Right hindlimb (tissue), 1 donor: ENCODE data around the gene CENPP.

Experiments
- DNase-seq: peaks from one replicate; pipeline ENCODE4 v3.0.0-alpha.2; 2018

CENPP gene

GRCh38 chr9:92483627-92484545 is 158.1 kb downstream of the CENPP start:
- no peak for DNase-seq

- no peak for DNase-seq
These were observed 158.8 kb downstream of the CENPP start for GRCh38 chr9:92484563-92484962.

DNA sequence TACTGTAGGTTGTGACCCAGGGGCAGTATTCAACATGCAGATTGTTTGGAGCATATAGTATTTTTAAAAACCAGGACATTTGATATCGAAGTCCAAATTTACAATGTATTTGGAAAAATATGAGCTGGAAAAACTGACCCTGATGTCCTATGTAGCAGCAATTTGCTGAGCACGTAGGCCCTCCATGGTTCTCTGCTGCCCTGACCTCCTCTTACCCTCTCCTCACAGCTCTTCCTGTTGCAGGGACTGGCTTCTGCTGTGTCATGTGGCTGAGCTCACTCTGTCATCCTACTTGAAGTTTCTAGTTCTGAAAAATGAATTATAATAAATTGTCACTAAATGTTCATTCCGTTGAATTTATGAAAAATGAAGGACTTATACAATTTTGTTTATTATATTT is 160.6 kb downstream of the CENPP start:
- DNase-seq, result no peak

GRCh38 chr9:92488681-92489550 is 163.2 kb downstream of the CENPP start:
- no peak for DNase-seq

DNA sequence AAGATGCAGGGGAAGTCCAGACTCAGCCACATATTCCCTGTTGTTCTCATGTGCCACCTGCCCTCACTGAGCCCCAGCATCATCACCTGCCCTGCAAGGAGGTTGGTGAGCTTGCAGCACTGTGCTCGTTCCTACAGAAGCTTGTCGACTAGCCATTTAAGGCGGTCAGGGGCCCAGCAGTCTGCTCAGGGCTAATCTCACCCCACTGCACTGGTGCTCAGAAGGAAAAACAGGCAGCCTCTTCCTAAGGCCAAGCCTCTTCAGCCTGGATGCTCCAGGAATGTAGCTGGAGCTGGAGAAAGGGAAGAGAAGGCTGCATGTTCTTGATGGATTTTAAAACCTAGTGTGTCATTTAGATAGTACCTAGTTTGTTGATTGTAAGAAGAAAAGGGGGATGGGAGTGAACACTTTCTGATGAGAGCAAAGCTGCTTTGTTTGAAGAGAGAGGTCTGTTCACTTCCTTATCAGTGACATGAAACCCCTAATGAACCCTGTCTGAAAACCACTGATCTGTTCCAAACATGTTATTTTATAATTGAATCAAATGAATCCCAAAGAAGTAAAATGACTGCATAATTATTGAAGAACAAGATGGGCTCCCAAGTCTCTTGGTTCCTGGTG is 167.1 kb downstream of the CENPP start:
- no peak for DNase-seq

DNA sequence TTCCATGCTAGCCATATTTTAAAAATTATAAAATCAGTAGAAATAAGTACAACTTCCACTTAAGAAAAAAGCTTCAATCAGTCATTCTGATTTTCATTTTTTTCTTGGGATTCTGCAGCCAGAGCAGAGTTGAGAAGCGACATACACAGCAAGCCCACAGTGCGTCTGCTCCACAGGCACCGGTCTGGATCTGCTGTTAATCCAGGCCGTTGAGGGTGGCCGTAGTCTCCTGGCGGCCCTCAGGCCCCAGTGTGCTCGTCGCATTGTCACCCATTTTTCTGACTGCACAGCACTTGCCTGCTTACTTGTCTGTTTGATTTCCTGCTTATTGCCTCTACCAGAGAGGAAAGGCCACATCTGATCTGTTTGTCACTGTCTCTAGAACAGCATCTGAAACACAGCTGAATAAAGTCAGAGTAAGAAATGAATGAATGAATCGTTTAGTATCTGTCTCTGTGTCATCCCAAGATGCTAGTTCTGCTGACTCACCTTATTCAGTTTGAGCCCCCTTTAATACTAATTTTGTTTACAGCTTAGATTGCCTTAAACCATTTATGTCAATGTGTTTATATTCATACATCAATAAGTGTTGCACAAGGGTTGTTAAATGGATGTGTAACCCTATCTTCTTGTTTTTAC is 168.1 kb downstream of the CENPP start:
- no peak for DNase-seq

- DNase-seq, result no peak
These were observed 169.1 kb downstream of the CENPP start for GRCh38 chr9:92494856-92495255.

DNA sequence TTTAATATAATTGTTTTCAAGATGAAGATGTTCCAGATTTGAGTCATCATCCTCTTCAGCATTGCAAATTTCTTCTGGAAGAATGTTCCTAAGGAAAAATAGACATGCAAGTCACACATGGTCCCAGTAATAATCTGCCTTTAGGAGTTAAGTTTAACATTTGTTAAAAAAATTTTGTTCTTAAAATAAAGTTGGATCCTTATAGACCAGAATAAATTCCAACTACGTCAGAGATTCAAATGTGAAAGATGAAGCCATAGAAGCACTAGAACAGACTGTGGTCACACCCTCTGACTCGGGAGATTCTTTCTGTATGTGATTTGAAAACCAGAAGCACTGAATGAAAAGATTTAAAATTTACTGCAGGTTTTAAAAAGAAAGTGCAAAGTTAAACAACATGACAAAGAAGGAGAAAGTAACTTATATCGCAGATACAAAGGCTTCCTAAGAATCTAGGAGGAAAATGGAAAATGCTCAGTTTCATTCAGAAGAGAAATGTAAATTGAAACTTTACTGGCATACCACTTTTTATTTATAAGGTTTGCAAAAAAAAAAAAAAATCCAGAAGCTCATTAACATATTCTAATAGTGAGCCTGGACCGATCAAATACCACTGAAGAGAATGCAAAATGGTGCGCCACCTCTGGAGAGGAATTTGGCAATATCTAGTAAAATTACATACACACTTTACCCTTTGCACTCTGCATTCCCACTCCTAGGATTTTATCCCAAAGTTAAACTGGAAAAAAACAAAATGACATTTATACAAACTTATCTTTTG is 170.8 kb downstream of the CENPP start:
- no peak for DNase-seq

- DNase-seq, result no peak
These were observed 173.9 kb downstream of the CENPP start for GRCh38 chr9:92499701-92500100.

- no peak for DNase-seq
These were observed 175.0 kb downstream of the CENPP start for GRCh38 chr9:92500725-92501124.

DNA sequence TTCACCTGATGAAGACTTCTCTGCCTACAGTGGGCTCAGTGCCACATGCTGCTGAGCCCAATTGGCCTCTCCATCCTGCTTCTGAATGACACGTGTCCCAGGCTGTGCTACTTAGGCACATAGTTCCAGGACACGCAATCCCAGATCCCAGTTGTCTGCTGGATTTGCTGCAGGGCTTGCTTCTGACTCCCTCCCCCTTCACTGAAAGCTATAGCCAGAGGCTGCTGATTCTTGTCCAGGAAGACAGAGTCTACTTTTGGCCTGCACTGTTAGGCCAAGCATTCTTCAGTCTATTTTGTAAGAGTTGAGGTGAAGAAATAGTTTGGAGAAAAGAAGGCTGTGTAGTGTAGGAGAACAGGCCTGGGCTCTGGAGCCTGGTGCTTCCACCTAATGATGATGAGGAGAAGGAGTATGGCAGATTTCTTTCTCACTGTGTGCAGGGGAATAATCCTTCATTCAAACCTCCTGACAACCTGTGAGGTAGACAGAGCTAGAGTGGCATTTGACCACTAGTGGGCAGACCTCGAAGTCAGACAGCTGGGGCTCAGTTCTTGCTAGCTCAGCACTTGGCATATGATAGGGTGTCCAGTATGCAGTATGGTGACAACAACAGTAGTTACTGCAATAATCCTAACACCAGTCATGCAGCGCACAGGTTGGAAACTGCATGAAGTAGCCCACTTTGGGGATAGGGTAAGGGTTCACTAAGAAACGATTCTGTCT is 176.1 kb downstream of the CENPP start:
- DNase-seq, result peak; percentile 51

DNA sequence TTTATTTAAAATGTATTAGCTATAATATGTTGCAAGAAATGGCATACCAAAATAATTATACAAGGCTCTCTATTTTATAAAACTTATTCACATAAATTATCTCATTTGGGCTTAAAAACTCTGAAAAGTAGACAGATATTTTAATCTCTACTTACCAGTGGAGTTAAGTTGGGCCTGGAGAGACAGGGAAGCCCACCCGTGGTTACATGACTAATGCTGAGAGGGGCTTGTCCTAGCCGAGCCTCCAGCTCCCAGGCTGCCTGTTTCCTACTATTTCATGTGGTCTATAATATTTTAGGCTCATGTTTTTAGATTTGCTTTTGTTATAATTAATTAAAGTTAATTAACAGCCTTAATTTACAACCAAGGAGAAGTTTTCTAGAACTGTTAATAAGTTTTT is 177.4 kb downstream of the CENPP start:
- no peak for DNase-seq

GRCh38 chr9:92504881-92505280 is 179.1 kb downstream of the CENPP start:
- DNase-seq, result no peak

- peak; percentile 78 for DNase-seq
These were observed 180.6 kb downstream of the CENPP start for GRCh38 chr9:92506184-92506857.

GRCh38 chr9:92507005-92507404 is 181.3 kb downstream of the CENPP start:
- no peak for DNase-seq

GRCh38 chr9:92507496-92507895 is 181.7 kb downstream of the CENPP start:
- DNase-seq, result no peak

- peak; percentile 53 for DNase-seq
These were observed 182.5 kb downstream of the CENPP start for GRCh38 chr9:92508018-92508820.

GRCh38 chr9:92509050-92509449 is 183.3 kb downstream of the CENPP start:
- no peak for DNase-seq

DNA sequence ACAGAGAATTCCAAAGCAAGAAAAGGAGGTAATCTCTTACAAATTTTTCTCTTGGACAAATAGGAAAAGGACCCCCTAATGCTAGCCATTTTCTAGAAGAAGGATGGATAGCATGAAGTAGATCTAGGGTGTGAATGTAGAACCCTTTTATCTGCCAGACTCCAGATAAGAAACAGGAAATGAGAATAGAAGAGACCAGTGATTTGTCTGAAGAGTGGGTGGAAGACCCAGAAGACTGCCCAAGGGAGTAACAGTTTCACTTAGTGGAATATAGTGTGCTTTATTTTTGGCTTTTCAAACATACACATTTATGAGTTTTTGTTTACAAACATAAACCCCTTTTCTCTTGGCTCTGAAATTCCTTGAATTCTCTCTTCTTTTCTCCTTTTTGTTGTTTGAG is 185.0 kb downstream of the CENPP start:
- no peak for DNase-seq

DNA sequence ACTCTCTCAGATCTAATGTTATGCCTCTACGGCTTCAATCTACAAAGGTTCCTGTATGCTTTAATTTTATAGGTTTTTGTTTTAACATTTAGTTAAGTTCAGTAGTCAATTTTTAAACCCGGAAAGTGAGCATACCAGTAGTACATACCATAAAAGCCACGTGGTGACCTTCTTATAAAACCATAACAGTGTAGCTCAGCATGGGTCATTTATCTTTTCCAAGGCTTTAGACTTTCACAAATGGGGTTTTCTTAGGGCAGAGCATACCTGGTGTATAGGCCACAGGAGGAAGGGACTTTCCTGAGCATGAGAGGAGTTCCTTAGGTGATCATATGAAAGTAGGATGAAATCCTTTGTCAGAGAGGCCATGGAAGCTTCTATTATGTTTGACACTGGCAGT is 186.9 kb downstream of the CENPP start:
- no peak for DNase-seq
